Measurements from ENCODE around the gene UPK3A. TPM values are rescaled to one million over a fixed set of nuclear protein-coding genes. Genes with fewer than 3 reads are reported as not detected.

UPK3A gene
- total and polyA plus RNA-seq, 2 of the 8 experiments (the other 6 are each of a cell fraction or from before 2014, with no cell fraction given): 0.35 to 1.7 TPM

- Histone ChIP-seq H2BK12ac (ENCODE audit: low read depth, low read length) (no peak overlapping the region), H3K23ac (ENCODE audit: insufficient read length) (no peak overlapping the region), H2AK5ac (ENCODE audit: low read depth, low read length) (no peak overlapping the region), H3K4me2 (ENCODE audit: insufficient read depth in 1 of 2, low read depth in 2 of 2, low read length in 2 of 2) (no peak overlapping the region), H4K8ac (ENCODE audit: extremely low read depth, insufficient read depth, low read length) (no peak overlapping the region), H4K91ac (replicated peaks; ENCODE audit: insufficient read length, low read length) (no peak overlapping the region), H2AFZ (ENCODE audit: low read length) (no peak overlapping the region), H3K79me1 (ENCODE audit: low read depth, low read length) (no peaks in the 10 kb centered on the region), H3K23me2 (ENCODE audit: low read depth, low read length) (no peaks in the 10 kb centered on the region), H2BK15ac (ENCODE audit: low read length) (no peak overlapping the region), H3K18ac (ENCODE audit: extremely low read depth, low read length) (no peak overlapping the region), H4K5ac (ENCODE audit: insufficient read length, low read depth, low read length) (no peak overlapping the region), H3K79me2 (ENCODE audit: control insufficient read depth in 1 of 2, insufficient read depth in 2 of 2, low read length in 2 of 2) (no peaks in the 10 kb centered on the region), H3K4me3 (ENCODE audit: extremely low read depth in 1 of 4, insufficient read depth in 2 of 4, low read depth in 3 of 4, low read length in 4 of 4) (no peak overlapping the region), H2BK20ac (ENCODE audit: low read length) (no peak overlapping the region), H3K9ac (replicated peaks in 1 of 4; ENCODE audit: extremely low read depth in 1 of 4, low read depth in 3 of 4, low read length in 3 of 4) (no peak overlapping the region), H3K14ac (ENCODE audit: insufficient read length) (no peak overlapping the region), H3K27me3 (replicated peaks in 1 of 4; ENCODE audit: control insufficient read depth in 3 of 4, extremely low read depth in 1 of 4, insufficient read depth in 3 of 4, low read length in 3 of 4) (no peaks in the 10 kb centered on the region), H3K4me1 (replicated peaks in 1 of 4; ENCODE audit: control insufficient read depth in 3 of 4, insufficient read depth in 4 of 4, low read length in 3 of 4) (no peaks in the 10 kb centered on the region), H3K56ac (replicated peaks; ENCODE audit: insufficient read length, low read depth, low read length) (no peak overlapping the region), H4K20me1 (replicated peaks in 1 of 2; ENCODE audit: control insufficient read depth in 1 of 2, insufficient read depth in 2 of 2, low read length in 2 of 2) (peaks cover 0 to 3% of the 10 kb centered on the region in 2 experiments), H3K4ac (replicated peaks; ENCODE audit: insufficient read length, low read depth, low read length) (no peak overlapping the region), H3K36me3 (ENCODE audit: control insufficient read depth in 2 of 4, insufficient read depth in 4 of 4, low read length in 3 of 4) (peaks cover 0 to 6% (median under 1%) of the 10 kb centered on the region in 4 experiments; a peak in 4 of 8 replicates), H3K27ac (ENCODE audit: low read depth, low read length) (no peak overlapping the region), H3K9me3 (ENCODE audit: insufficient read depth in 2 of 2, low read depth in 1 of 2, low read length in 1 of 2) (no peaks in the 10 kb centered on the region), H2BK5ac (ENCODE audit: low read depth, low read length) (no peak overlapping the region), H2BK120ac (replicated peaks; ENCODE audit: low read depth, low read length) (no peak overlapping the region)
- WGBS, 2 experiments (ENCODE audit: extremely low coverage in 1 of 2, insufficient coverage in 1 of 2, insufficient read length in 1 of 2, insufficient replicate concordance in 2 of 2, low coverage in 1 of 2, low lambda C conversion rate in 2 of 2, missing lambda C conversion rate in 1 of 2): 85% methylated on average over 5 of the region's 5 CpGs; no CpG with 5 or more reads in 1 of the 2 experiments
- ChIA-PET CTCF (ENCODE audit: partially characterized antibody) (interaction anchor here (0.9 to 3.6 kb wide), 11 partner anchors 11 to 220 kb away, joined by 3 to 19 read pairs (median 5); partner anchors contain the start of genes RIBC2 and SMC1B), POLR2A (ENCODE audit: partially characterized antibody) (no interaction called here)
- no peak for DNase-seq (ENCODE audit: low read depth in 1 of 2, low spot score in 2 of 2)
- FAIRE-seq: no peak
- no peak for TF ChIP-seq ATF3 (IDR thresholded peaks at IDR 0.05; ENCODE audit: insufficient read depth, low read depth, low read length)
- TF ChIP-seq USF2 (IDR thresholded peaks at IDR 0.05; ENCODE audit: low read length): no peak
- no peak for TF ChIP-seq SAP30 (IDR thresholded peaks at IDR 0.05; ENCODE audit: insufficient read depth, insufficient replicate concordance, low read length)
- no peak for TF ChIP-seq KDM4A (IDR thresholded peaks at IDR 0.05; ENCODE audit: low read depth, low read length, severe bottlenecking)
- no peak for TF ChIP-seq TEAD4 (IDR thresholded peaks at IDR 0.05; ENCODE audit: low read depth, low read length)
- TF ChIP-seq GABPA (IDR thresholded peaks at IDR 0.05; ENCODE audit: borderline replicate concordance, insufficient read depth, low read length): no peak
Observed at GRCh38 chr22:45334068-45334467, 49.3 kb downstream of the UPK3A start.
